Keratinocyte (primary cell): ENCODE data around the gene PDXDC1.
A peak's percentile ranks its signal among the peaks of the same experiment; 100 is the strongest.

Experiments used
- EZH2 ChIP-seq: IDR thresholded peaks from one replicate; pipeline ENCODE4 v1.6.1; 2012; ENCODE audit warnings: inconsistent platforms, mild to moderate bottlenecking, low read length, moderate library complexity
- TF ChIP-seq, protein P1 (sequence below), 3 experiments: IDR thresholded peaks in 1 of 3; conservative IDR thresholded peaks in 1 of 3; optimal IDR thresholded peaks in 1 of 3; 2 replicates in 2 of 3; 3 replicates in 1 of 3; pipeline versions ENCODE3 to v1.5.1; 2011; ENCODE audit warnings: low read length in 3 of 3, mild to moderate bottlenecking in 3 of 3, moderate library complexity in 2 of 3, control low read depth in 1 of 3, inconsistent platforms in 1 of 3; ENCODE audit not compliant: insufficient read depth in 2 of 3; ENCODE audit errors: extremely low read depth in 1 of 3

DNA sequence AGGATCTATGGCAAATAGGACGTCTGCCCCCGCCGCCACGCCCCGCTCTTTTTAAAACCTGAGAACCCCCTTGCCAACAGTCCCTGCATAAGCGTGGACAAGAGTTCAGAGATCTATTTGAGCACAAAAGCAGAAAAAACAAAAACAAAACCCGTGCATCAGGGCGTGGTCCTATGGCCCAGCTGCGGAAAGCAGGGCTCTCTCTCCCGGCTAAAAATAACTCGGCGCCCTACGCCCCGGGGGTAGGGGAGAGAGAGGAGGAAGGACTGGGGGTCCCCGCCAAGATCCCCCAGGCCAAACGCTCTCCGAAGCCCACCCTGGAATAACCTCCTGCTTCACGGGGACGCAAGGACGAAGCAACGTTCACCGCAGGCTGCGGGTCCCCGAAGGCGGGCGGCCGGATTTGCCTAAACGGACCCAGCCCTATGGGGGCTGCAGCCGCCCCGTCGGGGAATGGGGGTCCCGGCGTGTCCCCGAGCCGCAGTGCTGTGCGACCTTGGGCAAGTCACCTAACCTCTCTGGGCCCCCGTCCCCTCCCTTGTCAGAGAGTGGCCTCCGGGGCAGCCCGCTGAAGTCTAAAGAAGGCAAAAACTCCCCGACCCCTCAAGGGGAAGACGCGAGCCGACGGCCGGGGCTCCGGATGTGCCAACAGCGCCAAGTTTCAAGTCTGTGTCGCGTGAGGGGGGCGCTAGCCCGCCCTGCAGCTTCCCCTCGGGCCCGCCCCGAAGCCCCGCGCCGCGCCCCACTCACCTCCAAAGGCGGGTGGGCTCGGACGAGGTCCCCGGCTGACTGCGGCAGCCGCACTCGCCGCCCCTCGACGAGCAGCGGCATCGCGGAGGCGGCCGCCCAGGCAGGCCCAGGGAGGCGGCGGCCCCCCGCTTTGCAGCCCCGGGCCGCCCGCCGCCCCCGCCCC is 80.6 kb downstream of the PDXDC1 start:
- TF ChIP-seq EZH2, result no peak
- TF ChIP-seq, protein P1, sequence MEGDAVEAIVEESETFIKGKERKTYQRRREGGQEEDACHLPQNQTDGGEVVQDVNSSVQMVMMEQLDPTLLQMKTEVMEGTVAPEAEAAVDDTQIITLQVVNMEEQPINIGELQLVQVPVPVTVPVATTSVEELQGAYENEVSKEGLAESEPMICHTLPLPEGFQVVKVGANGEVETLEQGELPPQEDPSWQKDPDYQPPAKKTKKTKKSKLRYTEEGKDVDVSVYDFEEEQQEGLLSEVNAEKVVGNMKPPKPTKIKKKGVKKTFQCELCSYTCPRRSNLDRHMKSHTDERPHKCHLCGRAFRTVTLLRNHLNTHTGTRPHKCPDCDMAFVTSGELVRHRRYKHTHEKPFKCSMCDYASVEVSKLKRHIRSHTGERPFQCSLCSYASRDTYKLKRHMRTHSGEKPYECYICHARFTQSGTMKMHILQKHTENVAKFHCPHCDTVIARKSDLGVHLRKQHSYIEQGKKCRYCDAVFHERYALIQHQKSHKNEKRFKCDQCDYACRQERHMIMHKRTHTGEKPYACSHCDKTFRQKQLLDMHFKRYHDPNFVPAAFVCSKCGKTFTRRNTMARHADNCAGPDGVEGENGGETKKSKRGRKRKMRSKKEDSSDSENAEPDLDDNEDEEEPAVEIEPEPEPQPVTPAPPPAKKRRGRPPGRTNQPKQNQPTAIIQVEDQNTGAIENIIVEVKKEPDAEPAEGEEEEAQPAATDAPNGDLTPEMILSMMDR (optimal IDR thresholded peaks at IDR 0.05 in 1 of 3, IDR thresholded peaks at IDR 0.05 in 1 of 3, conservative IDR thresholded peaks at IDR 0.05 in 1 of 3; ENCODE audit: extremely low read depth in 1 of 3, insufficient read depth in 2 of 3, low read length in 3 of 3), result peak in 1 of 3 experiments; percentile 11
